ENCODE data around the gene GDPD4. TPM values are rescaled to one million over a fixed set of nuclear protein-coding genes. Genes with fewer than 3 reads are reported as not detected.

GDPD4 gene
- total RNA-seq, 2 experiments from 2014 or later, result not detected

DNA sequence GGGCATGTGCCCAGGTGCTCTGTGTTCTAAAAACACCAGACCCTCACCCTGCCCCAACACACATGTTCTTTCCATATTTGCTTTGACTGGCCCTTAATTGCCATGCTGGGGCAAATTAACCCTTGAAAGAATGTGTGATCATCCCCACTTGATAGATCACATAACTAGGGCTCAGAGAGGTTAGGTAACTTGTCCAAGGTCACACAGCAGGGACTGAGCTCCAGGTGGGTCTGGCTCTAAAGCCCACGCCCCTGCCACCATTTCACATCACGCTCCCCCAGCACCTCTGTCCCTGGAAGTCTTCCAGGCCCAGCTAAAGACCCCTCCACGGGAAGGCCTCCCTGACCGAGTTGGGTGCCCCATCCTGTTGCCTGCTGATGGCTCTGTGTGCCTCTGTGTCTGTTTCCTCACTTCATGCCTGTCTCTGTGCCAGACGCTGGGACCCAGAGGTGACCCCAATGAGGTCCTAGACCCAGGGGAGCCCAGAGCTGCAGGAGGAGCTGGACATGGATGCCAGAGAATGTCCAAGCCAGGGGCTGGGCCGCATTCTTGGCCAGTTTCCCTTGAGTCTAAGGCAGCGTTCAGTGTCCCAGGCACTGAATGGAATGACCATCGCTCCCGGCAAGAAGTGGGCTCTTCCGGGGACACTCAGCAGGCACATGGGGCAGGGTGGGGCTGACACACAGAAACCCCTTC lies 93.7 kb downstream of the GDPD4 start:
- TF ChIP-seq, protein P1, sequence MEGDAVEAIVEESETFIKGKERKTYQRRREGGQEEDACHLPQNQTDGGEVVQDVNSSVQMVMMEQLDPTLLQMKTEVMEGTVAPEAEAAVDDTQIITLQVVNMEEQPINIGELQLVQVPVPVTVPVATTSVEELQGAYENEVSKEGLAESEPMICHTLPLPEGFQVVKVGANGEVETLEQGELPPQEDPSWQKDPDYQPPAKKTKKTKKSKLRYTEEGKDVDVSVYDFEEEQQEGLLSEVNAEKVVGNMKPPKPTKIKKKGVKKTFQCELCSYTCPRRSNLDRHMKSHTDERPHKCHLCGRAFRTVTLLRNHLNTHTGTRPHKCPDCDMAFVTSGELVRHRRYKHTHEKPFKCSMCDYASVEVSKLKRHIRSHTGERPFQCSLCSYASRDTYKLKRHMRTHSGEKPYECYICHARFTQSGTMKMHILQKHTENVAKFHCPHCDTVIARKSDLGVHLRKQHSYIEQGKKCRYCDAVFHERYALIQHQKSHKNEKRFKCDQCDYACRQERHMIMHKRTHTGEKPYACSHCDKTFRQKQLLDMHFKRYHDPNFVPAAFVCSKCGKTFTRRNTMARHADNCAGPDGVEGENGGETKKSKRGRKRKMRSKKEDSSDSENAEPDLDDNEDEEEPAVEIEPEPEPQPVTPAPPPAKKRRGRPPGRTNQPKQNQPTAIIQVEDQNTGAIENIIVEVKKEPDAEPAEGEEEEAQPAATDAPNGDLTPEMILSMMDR (IDR thresholded peaks at IDR 0.05), result no peak
- H3K4me1 Mint-ChIP-seq (ENCODE audit: low read depth), result no peaks in the 10 kb centered on the region
- no peak for ATAC-seq
- H3K27ac Mint-ChIP-seq, result no peak overlapping the region
- no peaks in the 10 kb centered on the region for H3K36me3 Mint-ChIP-seq (ENCODE audit: low read depth)
- no peaks in the 10 kb centered on the region for H3K27me3 Mint-ChIP-seq
- H3K9me3 Mint-ChIP-seq, result no peaks in the 10 kb centered on the region
- DNase-seq, result no peak
- intact Hi-C loops (cut with micrococcal nuclease), result no loop called here
- no peak overlapping the region for H3K4me3 Mint-ChIP-seq
- ChIA-PET POLR2A (no interaction called here), CTCF (no interaction called here)

DNA sequence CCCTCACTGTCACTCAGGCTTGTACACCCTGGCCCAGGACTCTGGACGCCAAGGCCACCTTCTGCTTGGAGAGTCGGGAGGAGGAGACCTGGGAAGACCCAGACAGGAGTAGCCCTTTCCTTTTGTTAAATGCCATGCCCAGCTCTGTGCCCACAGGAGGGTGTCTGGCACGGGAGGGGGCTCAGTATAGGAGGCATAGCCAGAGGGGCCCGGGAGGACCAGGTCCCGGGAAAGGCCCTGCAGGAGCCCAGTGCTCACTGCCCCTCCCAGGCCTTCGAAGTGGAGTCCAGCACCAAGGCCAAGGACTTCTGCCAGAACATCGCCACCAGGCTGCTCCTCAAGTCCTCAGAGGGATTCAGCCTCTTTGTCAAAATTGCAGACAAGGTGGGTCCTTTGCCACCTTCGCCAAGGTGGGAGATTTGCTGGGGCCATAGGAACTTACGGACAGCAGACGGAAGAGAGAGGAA lies 94.4 kb downstream of the GDPD4 start:
- no peaks in the 10 kb centered on the region for H3K9me3 Mint-ChIP-seq
- DNase-seq (no peak), ATAC-seq (no peak)
- intact Hi-C loops (cut with micrococcal nuclease), result no loop called here
- H3K27me3 Mint-ChIP-seq, result no peaks in the 10 kb centered on the region
- no peaks in the 10 kb centered on the region for H3K36me3 Mint-ChIP-seq (ENCODE audit: low read depth)
- no peak overlapping the region for H3K27ac Mint-ChIP-seq
- no peaks in the 10 kb centered on the region for H3K4me1 Mint-ChIP-seq (ENCODE audit: low read depth)
- ChIA-PET POLR2A (no interaction called here), CTCF (no interaction called here)
- H3K4me3 Mint-ChIP-seq, result no peak overlapping the region
- TF ChIP-seq, protein P1 (IDR thresholded peaks at IDR 0.05), result no peak

DNA sequence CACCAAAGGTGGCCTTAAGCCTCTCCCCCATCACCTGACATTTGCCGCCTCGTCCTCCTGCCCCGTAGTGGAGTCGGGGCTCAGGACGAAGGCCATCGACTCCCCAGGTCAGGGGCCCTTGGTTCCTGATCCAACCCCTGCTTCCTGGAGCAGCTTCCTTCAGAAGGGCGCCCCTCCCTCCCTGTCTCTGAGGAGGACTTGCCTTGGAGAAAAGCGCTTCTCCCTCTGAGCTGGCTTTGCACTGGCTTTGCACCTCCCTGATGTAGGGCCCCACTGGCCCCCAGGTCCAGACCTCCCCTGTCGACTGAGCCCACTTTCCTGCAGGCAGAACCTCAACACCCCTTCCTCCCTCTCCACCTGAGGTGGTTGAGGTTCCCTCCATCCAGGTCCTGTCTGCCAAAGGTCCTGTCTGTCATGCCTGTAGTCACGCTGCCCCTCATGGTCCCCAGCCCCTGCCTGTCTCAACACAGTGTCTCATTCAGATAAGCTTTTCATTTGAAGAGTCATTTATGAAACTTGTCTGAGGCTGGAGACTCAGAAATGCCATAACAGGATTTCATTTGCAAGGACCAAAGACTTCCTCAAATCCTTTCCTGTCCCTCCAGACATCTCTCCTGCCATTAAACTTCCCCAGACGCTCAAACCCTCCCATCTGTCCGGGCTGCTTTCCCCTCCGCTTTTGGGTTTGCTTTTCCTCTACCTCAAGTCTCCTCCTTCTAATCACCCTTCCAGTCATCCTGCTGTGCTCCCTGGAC lies 95.0 kb downstream of the GDPD4 start:
- TF ChIP-seq, protein P1 (IDR thresholded peaks at IDR 0.05), result no peak
- intact Hi-C loops (cut with micrococcal nuclease), result no loop called here
- no peaks in the 10 kb centered on the region for H3K4me1 Mint-ChIP-seq (ENCODE audit: low read depth)
- ATAC-seq (no peak), DNase-seq (no peak)
- H3K36me3 Mint-ChIP-seq (ENCODE audit: low read depth), result no peaks in the 10 kb centered on the region
- H3K4me3 Mint-ChIP-seq, result no peak overlapping the region
- no peaks in the 10 kb centered on the region for H3K9me3 Mint-ChIP-seq
- CTCF ChIA-PET, result interaction anchor here (1.2 kb wide), 1 partner anchor 14 kb away, joined by 5 read pairs; no protein-coding TSS in a partner anchor
- POLR2A ChIA-PET, result interaction anchor here (1.1 kb wide), 1 partner anchor 20 kb away, joined by 3 read pairs; no protein-coding TSS in a partner anchor
- H3K27me3 Mint-ChIP-seq, result no peaks in the 10 kb centered on the region
- H3K27ac Mint-ChIP-seq, result no peak overlapping the region

DNA sequence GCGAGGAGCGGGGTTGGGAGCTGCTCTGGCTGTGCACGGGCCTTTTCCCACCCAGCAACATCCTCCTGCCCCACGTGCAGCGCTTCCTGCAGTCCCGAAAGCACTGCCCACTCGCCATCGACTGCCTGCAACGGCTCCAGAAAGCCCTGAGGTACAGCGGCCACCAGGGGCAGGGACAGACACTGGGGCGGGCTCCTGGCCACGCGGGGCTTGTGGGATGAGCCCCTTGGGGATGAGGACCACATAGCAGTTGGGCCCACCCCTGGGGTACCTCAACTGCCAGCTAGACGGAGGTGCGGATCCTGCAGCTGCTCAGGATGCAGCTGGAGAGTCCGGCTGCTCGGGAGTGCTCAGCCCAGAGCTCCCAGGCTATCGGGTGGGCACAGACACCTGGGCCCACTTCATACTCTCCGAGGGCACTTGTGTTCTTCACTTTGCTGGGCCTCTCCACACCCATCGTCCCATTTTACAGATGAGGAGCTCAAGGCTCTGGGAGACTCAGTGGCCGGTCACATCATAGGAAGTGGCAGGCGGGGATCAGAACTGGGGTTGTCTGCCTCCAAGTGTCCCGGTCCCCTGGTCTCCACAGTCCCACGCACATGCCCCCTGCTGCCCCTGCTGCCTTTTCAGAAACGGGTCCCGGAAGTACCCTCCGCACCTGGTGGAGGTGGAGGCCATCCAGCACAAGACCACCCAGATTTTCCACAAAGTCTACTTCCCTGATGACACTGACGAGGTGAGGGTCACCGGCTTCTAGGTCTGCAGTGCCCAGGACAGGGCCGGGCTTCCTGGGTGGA lies 95.8 kb downstream of the GDPD4 start:
- intact Hi-C loops (cut with micrococcal nuclease), result no loop called here
- TF ChIP-seq, protein P1 (IDR thresholded peaks at IDR 0.05), result no peak
- Mint-ChIP-seq H3K9me3 (no peaks in the 10 kb centered on the region), H3K27ac (no peak overlapping the region), H3K4me1 (ENCODE audit: low read depth) (no peaks in the 10 kb centered on the region), H3K36me3 (ENCODE audit: low read depth) (no peaks in the 10 kb centered on the region), H3K27me3 (no peaks in the 10 kb centered on the region), H3K4me3 (no peak overlapping the region)
- no peak for ATAC-seq
- ChIA-PET POLR2A (interaction anchor here (1.1 kb wide), 1 partner anchor 19 kb away, joined by 3 read pairs; no protein-coding TSS in a partner anchor), CTCF (interaction anchor here (1.2 kb wide), 1 partner anchor 13 kb away, joined by 5 read pairs; no protein-coding TSS in a partner anchor)
- no peak for DNase-seq
